Activated CD4-positive, alpha-beta T cell treated with anti-CD3 and anti-CD28 coated beads for 4 hours (primary cell): ENCODE data around the gene PDCD1.

Experiments
- DNase-seq, 2 donors: peaks; one replicate each; pipeline ENCODE4 v3.0.0-alpha.2; 2020

PDCD1 gene

GRCh38 chr2:241895427-241895711 is 36.7 kb upstream of the PDCD1 start:
- DNase-seq = no peak

DNA sequence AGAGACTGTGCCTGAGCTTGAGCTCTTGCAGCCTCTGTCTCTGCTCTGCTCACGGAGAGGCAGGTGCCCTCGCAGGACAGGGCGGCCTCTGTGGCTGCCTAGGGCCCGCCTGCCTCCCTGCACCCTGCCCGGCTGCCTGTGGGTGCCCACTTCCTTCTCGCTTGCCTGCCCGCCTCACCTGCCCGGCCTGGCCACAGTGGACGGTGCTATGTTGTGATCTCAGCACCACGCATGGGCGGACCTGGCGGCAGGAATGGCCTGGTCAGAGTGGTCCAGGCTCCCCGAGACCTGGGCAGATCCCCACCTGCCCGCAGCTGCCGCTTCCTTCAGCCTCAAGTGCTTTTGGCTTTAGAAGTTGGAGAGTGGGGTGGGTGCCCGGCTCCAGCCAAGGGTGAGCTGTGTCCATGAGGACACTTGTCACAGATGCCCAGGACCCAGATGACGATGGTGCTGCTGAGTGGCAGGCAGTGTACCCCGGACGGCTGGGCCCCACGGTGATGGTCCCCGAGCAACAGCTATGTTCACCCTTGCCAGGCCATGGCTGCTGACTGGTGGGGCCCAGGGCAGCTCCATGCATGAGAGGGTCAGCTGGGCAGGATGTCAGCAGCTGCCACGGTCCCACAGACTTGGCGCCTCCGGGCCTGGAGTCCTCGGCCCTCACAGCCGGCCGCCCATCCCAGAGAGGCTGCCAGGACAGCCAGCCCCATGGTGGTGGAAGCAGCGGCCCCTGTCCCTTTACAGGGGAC is 36.2 kb upstream of the PDCD1 start:
- DNase-seq = no peak

DNA sequence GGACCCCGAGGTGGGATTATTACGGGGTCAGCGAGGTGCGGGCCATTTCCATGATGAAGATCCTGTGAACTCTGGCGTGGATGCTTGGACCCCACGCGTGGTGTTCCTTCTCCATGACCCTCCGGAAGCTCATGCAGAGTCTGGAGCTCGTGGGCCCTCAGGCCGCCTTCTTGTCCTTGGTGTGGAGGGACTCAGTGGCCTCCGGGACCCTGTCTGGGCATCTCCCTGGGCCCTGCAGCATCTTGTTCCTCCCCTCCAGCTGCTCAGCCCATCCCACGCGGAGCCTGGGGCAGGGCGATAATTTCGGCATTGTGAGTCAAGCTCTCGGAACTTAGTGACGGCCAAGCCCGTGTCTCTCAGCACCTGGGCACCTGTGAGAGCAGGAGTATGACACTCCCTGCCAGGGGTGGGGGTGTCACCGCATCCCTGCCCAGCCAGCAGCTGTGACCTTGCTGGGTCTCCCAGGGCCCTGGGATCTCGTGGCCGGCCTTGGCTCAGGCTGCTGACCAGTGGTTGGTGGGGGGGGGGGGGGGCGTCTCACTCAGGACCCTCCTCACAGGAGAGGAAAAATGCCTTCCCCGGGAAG is 35.5 kb upstream of the PDCD1 start:
- no peak for DNase-seq

DNA sequence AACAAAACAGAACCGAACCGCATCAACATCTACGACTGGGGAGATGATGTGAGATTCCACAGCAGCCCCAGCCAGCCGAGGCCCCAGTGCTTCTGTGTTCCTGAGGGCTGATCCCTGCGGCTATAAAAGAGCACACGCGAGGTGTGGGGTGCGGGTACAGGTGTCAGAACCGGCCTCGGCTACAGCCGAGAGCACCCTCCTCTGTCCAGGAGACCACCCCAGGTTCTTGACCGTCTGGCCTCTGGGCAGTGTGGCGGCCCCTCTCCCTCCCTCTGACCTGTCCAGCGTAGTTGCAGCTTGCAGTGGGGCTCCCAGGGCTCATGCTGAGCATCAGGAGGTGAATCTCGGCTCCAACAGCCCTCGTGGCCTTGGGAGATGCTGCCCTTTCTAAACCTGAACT is 34.6 kb upstream of the PDCD1 start:
- DNase-seq = no peak

- DNase-seq = no peak
These were observed 33.8 kb upstream of the PDCD1 start for GRCh38 chr2:241892299-241893137.

DNA sequence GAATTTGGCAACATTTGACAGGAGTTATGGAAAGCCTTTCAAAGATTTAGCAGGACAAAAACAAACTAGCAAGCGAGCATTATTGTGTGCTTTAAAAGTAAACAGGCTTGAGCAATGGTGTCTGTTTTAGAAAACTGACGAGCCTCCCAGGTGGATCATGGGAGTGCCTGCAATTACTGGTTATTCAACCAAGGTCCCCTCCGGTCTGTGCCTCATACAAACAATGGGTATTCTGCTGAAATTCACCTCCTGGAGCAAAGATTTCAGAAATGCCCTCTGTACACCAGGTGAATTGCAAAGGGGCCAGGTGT is 33.2 kb upstream of the PDCD1 start:
- no peak for DNase-seq

DNA sequence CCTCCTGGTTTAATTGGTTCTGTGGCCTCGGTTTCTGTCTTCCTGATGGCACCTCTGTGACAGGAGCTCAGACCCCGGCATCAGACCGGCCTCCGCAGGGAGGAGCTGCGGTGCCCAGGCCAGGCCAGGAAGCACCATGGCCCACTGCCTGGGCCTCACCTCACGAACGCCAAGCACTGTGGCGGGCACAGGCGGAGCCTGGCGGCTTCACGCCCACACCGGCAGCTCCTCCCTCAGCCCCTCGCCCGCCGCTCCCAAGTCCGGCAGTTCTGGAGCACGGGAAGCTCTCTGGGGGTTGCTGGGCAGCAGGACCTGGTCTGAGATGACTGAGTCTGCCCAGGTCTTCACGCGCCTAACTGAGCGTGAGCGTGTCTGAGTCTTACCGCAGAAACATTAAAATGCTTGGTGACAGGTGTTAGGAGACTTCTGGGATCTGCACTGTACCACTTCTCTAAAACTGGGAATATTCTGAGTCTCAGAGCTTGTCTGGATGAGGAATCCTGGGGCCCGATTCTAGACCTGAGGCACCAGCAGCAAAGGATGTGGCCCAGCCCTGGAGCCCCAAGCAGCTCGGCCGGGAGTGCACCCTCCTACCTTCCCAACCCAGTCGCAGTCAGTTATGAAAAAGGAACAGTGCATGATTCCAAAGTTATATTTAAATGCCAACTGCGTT is 32.8 kb upstream of the PDCD1 start:
- no peak for DNase-seq

- DNase-seq = no peak
These were observed 32.0 kb upstream of the PDCD1 start for GRCh38 chr2:241890524-241891235.

DNA sequence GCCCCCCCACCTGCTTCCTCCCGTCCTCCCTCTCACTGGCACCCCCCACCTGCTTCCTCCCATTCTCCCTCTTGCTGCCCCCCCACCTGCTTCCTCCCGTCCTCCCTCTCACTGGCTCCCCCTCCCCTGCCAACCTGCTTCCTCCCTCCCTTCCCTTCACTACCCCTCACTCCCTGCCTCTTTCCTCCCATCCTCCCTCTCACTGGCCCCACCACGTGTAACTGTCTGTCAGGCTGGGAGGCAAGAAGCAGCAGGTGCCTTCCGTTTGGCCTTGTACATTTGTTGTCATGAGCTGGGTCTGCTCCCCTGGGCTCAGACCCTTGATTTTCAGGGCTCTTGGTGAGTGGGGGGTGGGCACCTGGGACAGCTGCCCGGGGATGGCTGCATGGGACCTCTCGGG is 29.9 kb upstream of the PDCD1 start:
- no peak for DNase-seq

- DNase-seq = no peak
These were observed 29.3 kb upstream of the PDCD1 start for GRCh38 chr2:241887806-241888522.

- DNase-seq = no peak
These were observed 28.2 kb upstream of the PDCD1 start for GRCh38 chr2:241886840-241887447.

DNA sequence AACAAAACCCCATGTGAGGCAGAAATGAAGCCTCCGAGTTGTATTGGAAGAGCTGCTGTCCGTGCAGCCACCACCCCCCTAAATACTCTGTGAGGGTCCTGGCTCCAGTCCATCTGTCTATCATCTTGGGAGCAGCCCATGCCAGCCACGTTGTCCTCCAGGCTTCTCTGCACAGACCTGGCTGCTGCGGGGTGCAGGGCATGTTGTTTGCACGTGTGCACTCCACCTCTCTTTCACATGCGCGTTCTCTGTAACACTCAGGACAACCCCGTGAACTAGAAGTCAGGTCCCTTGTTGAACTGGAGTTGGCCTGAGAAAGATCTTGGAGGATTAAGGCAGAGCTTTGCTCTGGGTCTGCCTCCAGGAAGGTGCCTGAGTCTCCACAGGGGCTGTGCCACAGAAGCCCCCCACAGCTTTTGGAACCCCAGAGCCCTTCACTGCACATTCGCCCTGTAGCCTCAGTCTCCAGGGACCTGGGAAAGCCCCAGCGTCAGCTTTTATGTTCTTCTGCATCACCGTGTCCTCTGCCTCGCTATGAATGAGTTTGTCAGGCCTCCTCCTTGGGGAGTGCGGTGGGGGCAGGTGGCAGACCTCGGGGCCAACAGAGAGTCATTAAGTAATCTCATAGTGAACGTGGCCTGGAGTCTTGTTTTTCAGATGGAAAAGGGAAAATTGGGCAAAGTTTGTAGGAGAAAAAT is 27.4 kb upstream of the PDCD1 start:
- DNase-seq = no peak

DNA sequence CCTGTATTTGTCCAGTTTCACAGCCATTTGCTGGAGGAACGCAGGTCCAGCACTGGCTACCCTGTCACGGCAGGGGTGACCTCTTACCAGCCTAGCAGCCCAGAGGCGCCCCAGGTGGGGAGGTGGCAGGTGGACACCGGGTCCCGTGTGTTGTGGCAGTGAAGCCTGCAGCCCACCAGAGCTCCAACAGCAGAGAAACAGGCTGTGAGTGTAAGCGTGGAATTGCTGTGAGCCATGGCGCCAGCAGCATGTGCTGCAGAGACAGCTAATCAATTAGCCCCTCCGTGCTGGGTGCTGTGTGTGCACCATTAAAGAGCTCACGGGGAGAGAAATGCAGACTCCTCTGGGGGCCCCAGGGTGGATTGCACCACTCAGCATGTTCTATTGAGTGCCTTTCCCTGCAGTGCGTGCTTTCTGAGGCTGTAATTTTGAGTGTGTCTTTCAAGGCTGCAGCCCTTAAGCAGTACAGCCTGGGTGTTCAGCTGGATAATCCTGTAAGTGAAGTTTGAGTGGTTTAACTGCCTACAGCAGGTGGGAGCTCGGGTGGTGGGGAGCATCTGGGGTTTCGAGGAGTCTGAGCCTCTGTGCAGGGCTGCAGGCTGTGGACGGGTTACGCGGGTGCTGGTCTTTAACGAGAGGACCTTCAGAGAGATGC is 26.7 kb upstream of the PDCD1 start:
- no peak for DNase-seq

GRCh38 chr2:241884951-241885290 is 26.2 kb upstream of the PDCD1 start:
- no peak for DNase-seq

DNA sequence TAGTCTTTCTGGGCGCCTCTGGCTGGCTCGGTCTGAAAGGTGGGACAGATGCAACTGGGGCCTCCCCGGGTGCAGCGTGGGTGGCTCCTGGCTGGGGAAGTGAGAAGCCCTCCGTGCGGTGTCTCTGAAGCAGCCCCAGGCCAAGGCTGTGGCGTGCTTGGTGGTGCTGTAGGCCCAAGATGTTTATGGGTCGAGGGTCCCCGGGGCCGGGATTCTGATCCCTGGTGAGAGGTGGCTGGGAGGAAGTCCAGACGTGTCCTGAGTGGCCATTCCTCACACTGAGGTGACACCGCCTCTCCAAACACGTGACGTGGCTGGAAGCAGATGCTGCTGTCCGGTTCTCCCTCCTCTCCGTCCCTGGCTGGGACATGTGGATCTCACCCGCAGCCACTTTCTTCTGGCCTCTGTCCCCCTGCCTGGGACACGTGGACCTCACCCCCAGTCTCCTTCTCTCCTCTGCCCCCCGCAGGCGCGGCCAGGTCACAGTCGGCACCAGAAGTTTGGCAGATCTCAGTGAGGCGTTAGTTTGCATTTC is 23.5 kb upstream of the PDCD1 start:
- DNase-seq = peak; percentile 60 to 76

GRCh38 chr2:241880311-241881073 is 21.8 kb upstream of the PDCD1 start:
- no peak for DNase-seq

DNA sequence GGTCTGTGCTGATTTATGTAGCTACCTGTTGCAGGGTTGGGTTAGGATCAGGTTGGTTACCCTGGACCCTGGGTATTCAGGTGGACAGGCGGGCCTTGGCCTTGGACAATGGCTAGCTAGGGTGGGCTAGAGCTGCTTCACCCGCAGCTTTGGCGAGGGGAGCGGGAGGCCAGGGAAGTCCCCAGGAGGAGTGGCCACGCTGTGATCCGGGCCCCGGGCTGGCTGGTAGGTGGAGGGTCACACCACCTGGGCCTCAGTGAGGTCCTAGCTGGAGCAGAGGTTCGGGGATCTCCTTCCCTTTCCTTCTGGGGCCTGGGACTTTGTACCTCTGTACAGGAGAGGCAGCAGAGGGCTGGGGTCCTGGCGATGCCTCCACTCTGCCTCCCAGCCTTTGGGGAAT is 20.6 kb upstream of the PDCD1 start:
- DNase-seq = no peak

DNA sequence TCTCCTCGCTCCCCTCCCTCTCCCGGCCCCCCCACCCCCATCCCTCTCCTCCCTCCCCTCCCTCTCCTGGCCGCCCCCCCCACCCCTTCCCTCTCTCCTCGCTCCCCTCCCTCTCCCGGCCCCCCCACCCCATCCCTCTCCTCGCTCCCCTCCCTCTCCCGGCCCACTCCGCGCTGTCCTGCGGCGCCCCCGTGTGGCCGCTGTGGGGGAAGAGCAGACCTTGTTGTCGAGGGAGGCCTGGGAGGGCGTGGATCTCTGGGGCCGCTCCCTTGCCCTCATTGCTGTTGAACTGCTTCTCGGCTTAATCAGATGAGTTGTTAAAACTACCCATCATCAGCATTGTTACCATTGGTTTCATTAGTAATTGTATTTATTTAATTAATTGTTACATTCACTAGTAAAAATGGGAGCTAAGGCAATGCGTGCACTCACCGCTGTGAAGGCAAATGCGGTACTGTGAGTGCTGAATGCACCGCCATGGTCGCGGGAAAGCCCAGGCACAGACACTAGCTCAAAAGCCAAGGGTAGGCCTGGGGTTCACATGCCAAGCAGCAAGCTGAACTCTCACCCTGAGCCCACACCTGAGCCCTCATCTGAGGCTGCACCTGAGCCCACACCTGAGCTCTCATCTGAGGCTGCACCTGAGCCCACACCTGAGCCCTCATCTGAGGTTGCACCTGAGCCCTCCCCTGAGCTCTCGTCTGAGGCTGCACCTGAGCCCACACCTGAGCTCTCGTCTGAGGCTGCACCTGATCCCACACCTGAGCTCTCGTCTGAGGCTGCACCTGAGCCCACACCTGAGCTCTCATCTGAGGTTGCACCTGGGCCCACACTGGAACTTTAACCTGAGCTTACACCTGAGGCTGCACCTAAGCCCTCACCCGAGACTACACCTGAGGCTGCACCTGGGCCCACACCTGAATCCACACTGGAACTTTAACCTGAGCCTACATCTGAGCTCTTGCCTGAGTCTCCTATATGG is 19.6 kb upstream of the PDCD1 start:
- peak; percentile 67 to 77 for DNase-seq
